ENCODE results near the gene LAD1.
A peak's percentile ranks its signal among the peaks of the same experiment; 100 is the strongest.

Gene LAD1

GRCh38 chr1:201414051-201414738 lies 15.1 kb upstream of the LAD1 start:
- Histone ChIP-seq H3K9ac (ENCODE audit: low read length) (no peak overlapping the region), H3K36me3 (ENCODE audit: control insufficient read depth, insufficient read depth, low read length) (no peaks in the 10 kb centered on the region), H3K27me3 (ENCODE audit: control insufficient read depth, insufficient read depth, low read length) (no peaks in the 10 kb centered on the region), H3K4me1 (ENCODE audit: control insufficient read depth, insufficient read depth, low read length) (peaks cover 8% of the 10 kb centered on the region), H3K9me3 (ENCODE audit: control insufficient read depth, low read length) (no peaks in the 10 kb centered on the region), H3K4me3 (ENCODE audit: low read length) (no peak overlapping the region)

GRCh38 chr1:201411292-201411691 lies 12.2 kb upstream of the LAD1 start:
- Histone ChIP-seq H3K4me3 (ENCODE audit: low read length) (no peak overlapping the region), H3K9ac (ENCODE audit: low read length) (no peak overlapping the region), H3K4me1 (ENCODE audit: control insufficient read depth, insufficient read depth, low read length) (peaks cover 27% of the 10 kb centered on the region), H3K9me3 (ENCODE audit: control insufficient read depth, low read length) (no peaks in the 10 kb centered on the region), H3K27me3 (ENCODE audit: control insufficient read depth, insufficient read depth, low read length) (no peaks in the 10 kb centered on the region), H3K36me3 (ENCODE audit: control insufficient read depth, insufficient read depth, low read length) (no peaks in the 10 kb centered on the region)

GRCh38 chr1:201409440-201409839 lies 10.3 kb upstream of the LAD1 start:
- Histone ChIP-seq H3K9me3 (ENCODE audit: control insufficient read depth, low read length) (no peaks in the 10 kb centered on the region), H3K27me3 (ENCODE audit: control insufficient read depth, insufficient read depth, low read length) (no peaks in the 10 kb centered on the region), H3K4me3 (ENCODE audit: low read length) (no peak overlapping the region), H3K4me1 (ENCODE audit: control insufficient read depth, insufficient read depth, low read length) (peaks cover 45% of the 10 kb centered on the region), H3K36me3 (ENCODE audit: control insufficient read depth, insufficient read depth, low read length) (no peaks in the 10 kb centered on the region), H3K9ac (ENCODE audit: low read length) (no peak overlapping the region)

- Histone ChIP-seq H3K9ac (ENCODE audit: low read length) (no peak overlapping the region), H3K36me3 (ENCODE audit: control insufficient read depth, insufficient read depth, low read length) (no peaks in the 10 kb centered on the region), H3K4me3 (ENCODE audit: low read length) (no peak overlapping the region), H3K27me3 (ENCODE audit: control insufficient read depth, insufficient read depth, low read length) (no peaks in the 10 kb centered on the region), H3K4me1 (ENCODE audit: control insufficient read depth, insufficient read depth, low read length) (peaks cover 52% of the 10 kb centered on the region), H3K9me3 (ENCODE audit: control insufficient read depth, low read length) (no peaks in the 10 kb centered on the region)
Measured at GRCh38 chr1:201408834-201409200, 9.7 kb upstream of the LAD1 start.

GRCh38 chr1:201408176-201408833 lies 9.2 kb upstream of the LAD1 start:
- H3K27me3 ChIP-seq (ENCODE audit: control insufficient read depth, insufficient read depth, low read length): no peaks in the 10 kb centered on the region
- no peaks in the 10 kb centered on the region for H3K36me3 ChIP-seq (ENCODE audit: control insufficient read depth, insufficient read depth, low read length)
- H3K4me3 ChIP-seq (ENCODE audit: low read length): no peak overlapping the region
- H3K9ac ChIP-seq (ENCODE audit: low read length): no peak overlapping the region
- H3K4me1 ChIP-seq (ENCODE audit: control insufficient read depth, insufficient read depth, low read length): peaks cover 53% of the 10 kb centered on the region
- H3K9me3 ChIP-seq (ENCODE audit: control insufficient read depth, low read length): no peaks in the 10 kb centered on the region

GRCh38 chr1:201406831-201407406 lies 7.8 kb upstream of the LAD1 start:
- Histone ChIP-seq H3K27me3 (ENCODE audit: control insufficient read depth, insufficient read depth, low read length) (no peaks in the 10 kb centered on the region), H3K4me1 (ENCODE audit: control insufficient read depth, insufficient read depth, low read length) (peaks cover 48% of the 10 kb centered on the region), H3K36me3 (ENCODE audit: control insufficient read depth, insufficient read depth, low read length) (no peaks in the 10 kb centered on the region), H3K9me3 (ENCODE audit: control insufficient read depth, low read length) (no peaks in the 10 kb centered on the region), H3K9ac (ENCODE audit: low read length) (no peak overlapping the region), H3K4me3 (ENCODE audit: low read length) (no peak overlapping the region)

GRCh38 chr1:201405484-201405831 lies 6.3 kb upstream of the LAD1 start:
- H3K9ac ChIP-seq (ENCODE audit: low read length): peak overlapping the region; percentile 59
- no peaks in the 10 kb centered on the region for H3K36me3 ChIP-seq (ENCODE audit: control insufficient read depth, insufficient read depth, low read length)
- H3K4me1 ChIP-seq (ENCODE audit: control insufficient read depth, insufficient read depth, low read length): peaks cover 53% of the 10 kb centered on the region
- H3K27me3 ChIP-seq (ENCODE audit: control insufficient read depth, insufficient read depth, low read length): no peaks in the 10 kb centered on the region
- no peaks in the 10 kb centered on the region for H3K9me3 ChIP-seq (ENCODE audit: control insufficient read depth, low read length)
- H3K4me3 ChIP-seq (ENCODE audit: low read length): no peak overlapping the region

- no peak overlapping the region for H3K4me3 ChIP-seq (ENCODE audit: low read length)
Measured at GRCh38 chr1:201404722-201405483, 5.8 kb upstream of the LAD1 start.

GRCh38 chr1:201404055-201404454 lies 4.9 kb upstream of the LAD1 start:
- Histone ChIP-seq H3K27me3 (ENCODE audit: control insufficient read depth, insufficient read depth, low read length) (peaks cover 8% of the 10 kb centered on the region), H3K4me1 (ENCODE audit: control insufficient read depth, insufficient read depth, low read length) (peaks cover 61% of the 10 kb centered on the region), H3K9ac (ENCODE audit: low read length) (no peak overlapping the region), H3K4me3 (ENCODE audit: low read length) (no peak overlapping the region), H3K9me3 (ENCODE audit: control insufficient read depth, low read length) (no peaks in the 10 kb centered on the region), H3K36me3 (ENCODE audit: control insufficient read depth, insufficient read depth, low read length) (no peaks in the 10 kb centered on the region)

More at GRCh38 chr1:201404722-201405483, 5.8 kb upstream of the LAD1 start:
- Histone ChIP-seq H3K9ac (ENCODE audit: low read length) (peak overlapping the region; percentile 59), H3K27me3 (ENCODE audit: control insufficient read depth, insufficient read depth, low read length) (no peaks in the 10 kb centered on the region), H3K9me3 (ENCODE audit: control insufficient read depth, low read length) (no peaks in the 10 kb centered on the region), H3K36me3 (ENCODE audit: control insufficient read depth, insufficient read depth, low read length) (no peaks in the 10 kb centered on the region), H3K4me1 (ENCODE audit: control insufficient read depth, insufficient read depth, low read length) (peaks cover 59% of the 10 kb centered on the region)

GRCh38 chr1:201403359-201403758 lies 4.2 kb upstream of the LAD1 start:
- no peaks in the 10 kb centered on the region for H3K9me3 ChIP-seq (ENCODE audit: control insufficient read depth, low read length)
- peaks cover 61% of the 10 kb centered on the region for H3K4me1 ChIP-seq (ENCODE audit: control insufficient read depth, insufficient read depth, low read length)

GRCh38 chr1:201401700-201402099 lies 2.6 kb upstream of the LAD1 start:
- no peaks in the 10 kb centered on the region for H3K9me3 ChIP-seq (ENCODE audit: control insufficient read depth, low read length)
- no peak overlapping the region for H3K4me3 ChIP-seq (ENCODE audit: low read length)
- H3K4me1 ChIP-seq (ENCODE audit: control insufficient read depth, insufficient read depth, low read length): peaks cover 54% of the 10 kb centered on the region
- H3K27me3 ChIP-seq (ENCODE audit: control insufficient read depth, insufficient read depth, low read length): peaks cover 19% of the 10 kb centered on the region
- no peaks in the 10 kb centered on the region for H3K36me3 ChIP-seq (ENCODE audit: control insufficient read depth, insufficient read depth, low read length)
- H3K9ac ChIP-seq (ENCODE audit: low read length): no peak overlapping the region

More at GRCh38 chr1:201403359-201403758, 4.2 kb upstream of the LAD1 start:
- peaks cover 15% of the 10 kb centered on the region for H3K27me3 ChIP-seq (ENCODE audit: control insufficient read depth, insufficient read depth, low read length)
- H3K4me3 ChIP-seq (ENCODE audit: low read length): no peak overlapping the region
- no peak overlapping the region for H3K9ac ChIP-seq (ENCODE audit: low read length)
- H3K36me3 ChIP-seq (ENCODE audit: control insufficient read depth, insufficient read depth, low read length): no peaks in the 10 kb centered on the region

GRCh38 chr1:201400852-201401230 lies 1.7 kb upstream of the LAD1 start:
- H3K36me3 ChIP-seq (ENCODE audit: control insufficient read depth, insufficient read depth, low read length): no peaks in the 10 kb centered on the region
- peak overlapping the region; percentile 84 for H3K9ac ChIP-seq (ENCODE audit: low read length)
- H3K4me3 ChIP-seq (ENCODE audit: low read length): peak overlapping the region; percentile 37
- peaks cover 54% of the 10 kb centered on the region for H3K4me1 ChIP-seq (ENCODE audit: control insufficient read depth, insufficient read depth, low read length)
- H3K27me3 ChIP-seq (ENCODE audit: control insufficient read depth, insufficient read depth, low read length): peaks cover 22% of the 10 kb centered on the region
- no peaks in the 10 kb centered on the region for H3K9me3 ChIP-seq (ENCODE audit: control insufficient read depth, low read length)

All from mucosa of stomach (tissue), 1 donor.